CD4-positive, alpha-beta T cell treated with Interleukin-4 for 4 hours (primary cell): ENCODE results near the gene LMO3.

ENCODE experiments used
- DNase-seq: peaks from one replicate; pipeline ENCODE4 v3.0.0-alpha.2; 2020

Gene LMO3

DNA sequence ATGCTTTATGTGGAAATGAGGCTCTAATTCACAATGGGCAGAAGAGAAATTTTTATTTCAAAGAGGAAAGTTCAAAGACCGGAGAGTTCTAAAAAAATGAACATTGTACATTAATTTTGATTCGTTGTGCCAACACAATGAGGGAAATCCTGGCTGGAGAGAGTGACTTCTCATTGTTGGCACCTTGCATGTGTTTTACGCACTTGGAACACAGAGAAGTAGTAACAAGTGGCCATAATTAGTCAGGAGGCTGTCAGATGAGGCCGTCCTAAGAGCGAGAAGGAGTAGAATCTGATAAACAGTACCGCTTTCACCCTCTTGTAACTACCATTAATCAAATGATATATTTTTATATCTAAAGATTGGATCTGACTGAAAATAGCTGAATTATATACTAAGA, 6.9 kb downstream of the LMO3 start:
- no peak for DNase-seq

DNA sequence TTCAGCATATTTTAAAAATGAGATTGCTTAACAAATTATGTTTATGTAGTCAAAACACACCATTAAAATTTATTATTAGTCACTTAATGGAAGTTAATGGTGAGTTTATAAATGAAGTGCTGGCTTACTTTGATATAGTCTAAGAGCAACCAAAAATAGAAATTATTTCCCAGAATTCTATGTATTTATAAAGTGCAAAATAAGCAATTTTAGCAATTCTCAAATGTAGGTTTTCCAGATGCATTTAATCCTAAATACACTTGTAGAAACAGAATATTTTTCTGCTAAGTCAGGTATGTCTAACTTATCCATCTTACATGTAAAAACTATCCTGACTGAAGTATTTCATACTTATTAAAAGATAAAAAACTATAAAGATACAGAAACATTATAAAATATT, 11.2 kb downstream of the LMO3 start:
- DNase-seq: no peak

DNA sequence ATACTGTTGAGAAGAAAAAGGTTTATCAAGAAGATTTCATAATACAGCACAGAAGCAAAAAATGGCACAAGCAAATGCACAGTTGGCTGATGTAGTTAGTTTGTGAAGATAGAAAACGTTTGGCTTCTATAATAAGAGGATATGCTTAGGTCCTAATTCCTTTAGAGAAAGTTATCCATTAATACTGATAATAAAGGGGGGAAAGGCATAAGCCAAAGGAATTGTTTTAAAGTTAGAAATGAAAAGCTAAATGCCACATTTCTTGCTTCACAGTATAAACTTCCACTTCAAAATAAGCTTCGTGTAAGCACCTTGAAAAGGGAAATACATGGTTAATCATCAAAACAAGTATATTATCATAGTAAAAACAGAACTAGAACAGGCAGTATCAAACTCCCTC, 12.4 kb downstream of the LMO3 start:
- no peak for DNase-seq

DNA sequence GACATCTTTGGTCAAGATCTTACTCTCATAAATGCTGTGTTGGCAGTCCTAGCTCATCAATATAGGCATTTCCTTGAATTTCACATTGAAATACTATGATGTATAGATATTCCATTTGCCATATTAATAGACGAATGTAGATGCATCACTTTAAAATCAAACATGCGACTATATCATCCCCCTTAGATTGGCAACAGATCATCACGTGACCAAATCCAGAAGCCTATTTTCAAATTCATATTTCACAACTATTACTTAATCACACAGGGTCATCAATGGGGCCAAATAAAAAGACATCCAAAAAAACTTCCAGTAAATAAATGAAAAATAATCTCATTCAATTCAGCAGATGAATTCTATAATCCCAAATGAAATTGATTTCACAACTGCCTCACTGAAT, 15.3 kb downstream of the LMO3 start:
- DNase-seq: no peak

DNA sequence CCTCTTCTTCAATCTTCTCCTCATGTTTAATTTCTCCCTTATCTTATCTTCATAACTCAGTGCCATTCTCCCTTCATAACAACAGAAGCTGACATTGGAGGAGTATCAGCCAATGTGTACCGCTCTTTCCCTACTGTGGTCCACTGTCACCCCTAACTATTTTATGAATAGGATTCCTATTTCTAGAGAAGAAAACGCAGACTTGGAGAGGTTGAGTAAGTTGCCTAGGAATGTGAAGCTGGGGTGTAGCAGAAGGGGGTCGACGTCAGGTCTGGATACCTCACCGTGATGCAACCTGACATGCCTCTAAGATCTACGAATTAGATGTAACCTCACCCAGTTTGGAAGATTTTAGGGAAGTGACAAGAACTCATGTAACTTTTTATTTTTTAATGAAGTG, 17.1 kb downstream of the LMO3 start:
- no peak for DNase-seq

DNA sequence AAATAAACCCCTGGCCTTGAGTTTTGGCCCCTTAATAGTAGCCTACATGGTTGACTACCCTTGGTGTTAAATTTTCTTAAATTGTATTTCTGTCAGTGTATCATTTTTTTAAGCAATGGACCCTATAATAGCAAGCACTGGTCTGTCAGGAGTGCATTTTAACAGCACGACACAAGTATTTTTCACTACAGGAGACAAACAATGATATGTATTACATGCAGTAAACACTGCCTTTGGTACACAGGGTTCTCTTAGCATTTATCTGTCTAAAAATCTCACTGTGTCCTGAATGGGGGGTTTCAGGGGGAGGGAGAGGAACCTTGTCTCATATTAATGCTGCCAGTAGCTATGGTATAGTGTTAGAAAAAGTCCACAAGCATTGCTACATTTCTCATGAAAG, 18.4 kb downstream of the LMO3 start:
- no peak for DNase-seq

DNA sequence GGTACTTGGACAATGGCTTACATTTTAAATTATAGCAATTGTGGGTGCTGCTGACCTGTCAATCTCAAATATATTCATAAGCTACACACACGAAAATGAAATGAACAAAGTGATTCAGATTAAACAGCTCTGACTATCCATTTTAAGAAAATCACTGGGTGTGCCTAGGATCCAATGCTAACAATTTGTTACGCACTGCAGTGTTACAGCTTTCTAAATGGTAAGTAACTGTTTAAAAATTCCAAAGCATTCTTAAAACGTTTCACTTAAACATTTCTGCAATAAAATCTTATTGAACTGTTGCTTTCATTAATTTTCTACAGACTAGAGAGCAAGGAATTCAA, 18.9 kb downstream of the LMO3 start:
- DNase-seq: no peak

DNA sequence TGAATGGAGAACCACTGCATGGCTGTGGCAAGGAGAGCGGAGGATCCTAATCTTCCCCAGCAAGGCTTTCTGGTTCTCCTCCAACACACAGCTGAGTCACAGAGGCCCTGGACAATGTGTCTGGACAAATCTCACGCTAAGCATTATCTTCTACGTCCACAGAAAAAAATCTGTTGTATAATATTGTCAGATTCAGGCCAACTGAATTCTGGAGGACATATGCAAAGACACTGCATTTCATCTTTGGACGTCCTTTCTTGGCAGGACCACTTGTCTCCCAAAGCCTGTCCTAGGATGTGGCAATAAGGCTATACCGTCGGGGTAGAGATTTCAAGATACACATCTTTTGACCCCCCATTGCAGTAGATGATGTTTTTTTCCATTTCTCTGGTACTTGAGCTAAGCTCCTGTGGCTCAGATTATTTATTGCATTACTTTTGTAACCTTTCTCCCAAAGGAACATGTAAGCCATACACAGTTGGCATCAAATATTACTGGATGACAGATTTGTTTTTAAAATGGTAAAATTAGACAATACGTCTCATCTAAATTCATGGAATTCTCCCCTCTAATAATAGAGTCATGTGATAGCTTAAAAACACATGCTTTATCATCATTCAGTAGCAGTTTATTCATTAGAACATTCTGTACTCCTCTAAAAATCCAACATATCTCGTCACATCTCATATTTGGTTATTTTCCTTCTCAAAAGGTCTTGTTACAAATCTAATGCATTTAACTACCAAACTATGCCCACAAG, 19.4 kb downstream of the LMO3 start:
- DNase-seq: no peak

DNA sequence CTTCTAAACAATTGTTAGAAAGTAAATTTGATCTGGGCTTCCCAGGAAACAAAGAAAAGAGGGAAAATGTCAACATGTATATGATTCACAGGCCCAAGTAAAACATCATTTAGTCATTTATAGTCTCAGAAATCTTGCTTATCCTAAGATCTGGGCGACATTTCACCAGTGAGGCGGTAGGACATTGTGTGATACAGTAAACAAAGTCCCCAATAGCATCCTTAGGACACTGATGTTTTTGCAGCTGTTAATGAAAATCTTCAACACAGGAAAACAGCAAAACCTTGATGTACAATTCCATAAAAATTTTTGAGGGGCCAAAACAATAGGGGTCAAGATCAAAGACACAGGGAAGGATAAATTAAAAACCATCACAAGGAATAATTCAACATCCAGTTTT, 20.2 kb downstream of the LMO3 start:
- no peak for DNase-seq

DNA sequence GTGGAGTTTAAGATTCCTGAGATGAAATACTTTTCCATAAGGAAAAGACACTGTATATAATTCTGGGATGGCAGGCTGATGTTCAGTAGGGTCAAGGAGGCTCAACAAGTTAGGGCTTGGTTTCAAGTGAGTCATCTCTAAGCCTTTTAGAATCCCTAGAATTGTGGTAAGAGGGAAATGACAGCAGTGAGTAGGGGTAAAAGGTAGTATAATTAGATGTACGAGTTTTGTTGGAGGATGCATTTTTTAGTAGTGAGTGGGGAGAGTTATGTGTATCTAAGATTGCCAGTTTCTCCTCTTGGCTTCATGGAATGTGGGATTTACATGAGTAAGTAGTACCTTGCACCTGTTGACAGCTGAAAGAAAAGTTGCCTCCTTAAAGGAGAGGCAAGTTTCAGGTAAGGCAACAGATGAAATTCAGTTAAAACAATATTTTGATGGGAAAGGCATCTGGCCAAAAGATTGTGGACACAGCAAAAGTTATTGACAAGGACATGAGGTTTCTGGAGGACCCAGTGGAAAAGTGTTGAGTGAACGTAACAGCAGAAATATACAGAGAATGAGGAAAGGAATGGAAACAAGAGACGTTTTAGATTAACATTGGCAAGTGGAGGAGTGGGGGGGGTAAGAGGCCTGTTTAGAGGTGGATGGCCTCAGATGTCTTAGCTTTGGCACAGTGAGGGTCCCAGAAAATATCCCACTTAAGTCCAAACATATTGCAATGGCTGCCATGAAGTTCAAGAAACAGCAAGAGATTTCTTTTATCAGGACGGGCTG, 21.8 kb downstream of the LMO3 start:
- no peak for DNase-seq

DNA sequence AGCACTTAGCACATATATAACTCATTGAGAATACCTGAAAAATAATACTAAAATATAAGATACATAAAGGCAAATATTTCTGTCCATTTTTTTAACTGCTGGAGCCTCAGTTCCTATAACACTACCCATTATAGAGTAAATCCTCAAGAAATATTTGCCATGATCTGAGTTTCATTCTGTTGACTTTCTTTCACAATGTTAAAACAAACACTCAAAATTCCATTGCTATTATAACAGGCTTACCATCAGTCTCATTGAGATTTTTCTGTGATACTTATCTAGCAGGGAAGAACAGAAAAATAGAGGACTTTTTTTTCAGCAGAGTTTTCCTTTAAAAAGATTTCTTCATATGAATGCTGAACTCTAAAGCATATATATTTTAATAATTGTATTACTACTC, 24.5 kb downstream of the LMO3 start:
- DNase-seq: no peak

DNA sequence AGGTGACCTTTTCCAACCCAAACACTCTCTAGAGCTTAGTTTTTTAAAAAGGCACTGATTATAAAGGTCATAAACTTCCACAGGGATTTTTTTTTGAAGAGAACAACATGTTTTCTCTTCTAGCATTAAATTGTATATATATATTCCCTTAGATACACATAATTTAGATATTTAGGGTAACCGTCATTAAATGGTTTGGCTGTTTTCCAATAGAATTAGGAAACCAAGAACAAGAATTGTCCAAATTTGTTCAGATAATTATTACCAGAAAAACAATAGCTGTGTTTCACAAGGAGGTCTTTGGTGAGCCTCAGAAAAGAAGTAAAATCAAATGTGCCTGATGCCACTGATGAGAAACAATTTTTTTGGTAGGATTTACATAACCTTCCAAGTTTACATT, 26.9 kb downstream of the LMO3 start:
- DNase-seq: no peak

DNA sequence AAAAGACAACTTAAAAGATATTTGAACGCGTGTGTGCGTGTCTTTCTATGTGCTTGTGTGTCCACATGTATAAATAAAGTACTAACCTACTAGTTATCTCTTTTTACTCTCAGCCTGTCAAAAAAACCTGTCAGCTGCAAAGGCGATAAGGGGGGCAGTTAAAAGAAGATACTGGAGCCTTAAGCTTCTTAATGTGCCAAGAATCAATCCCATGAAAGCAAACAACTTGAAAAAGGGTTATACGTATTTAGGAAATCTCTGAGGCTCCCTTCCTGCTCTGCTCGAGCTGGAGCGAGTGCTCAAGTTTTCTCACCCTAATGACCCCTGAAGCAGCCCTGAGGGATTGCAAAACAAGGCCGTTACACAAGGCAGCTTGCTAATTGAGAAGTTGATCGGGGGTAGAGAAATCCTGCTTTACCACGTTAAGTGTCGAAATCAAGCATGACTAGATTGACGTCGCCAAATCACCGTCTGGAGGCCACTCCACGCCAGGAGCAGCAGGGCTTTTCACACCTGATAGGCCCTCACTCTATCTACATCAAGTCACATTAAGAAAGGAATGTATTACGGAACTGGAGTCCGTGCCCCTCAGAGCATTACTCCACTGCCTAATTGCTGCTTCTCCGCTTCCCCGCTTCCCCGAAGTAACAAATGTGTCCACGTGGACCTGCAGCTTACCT, 32.4 kb downstream of the LMO3 start:
- DNase-seq: no peak

DNA sequence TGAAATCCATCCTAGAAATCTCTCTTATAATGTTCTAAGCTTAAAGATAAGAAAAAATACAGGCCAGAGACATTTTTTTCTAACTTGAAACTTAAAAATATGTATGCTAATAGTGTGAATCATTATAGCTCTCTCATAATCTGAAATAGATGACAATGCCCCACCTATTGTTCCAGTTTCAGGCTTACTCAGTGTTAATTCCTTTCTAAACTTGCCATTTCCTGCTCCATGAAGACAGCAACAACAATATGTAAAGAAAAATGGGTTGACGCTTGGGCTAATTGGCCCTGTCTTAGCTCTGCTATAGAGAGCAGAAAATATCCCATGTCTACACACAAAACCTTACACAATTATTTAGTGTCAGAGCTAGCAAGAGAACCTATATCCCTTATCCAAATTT, 37.1 kb downstream of the LMO3 start:
- DNase-seq: no peak

DNA sequence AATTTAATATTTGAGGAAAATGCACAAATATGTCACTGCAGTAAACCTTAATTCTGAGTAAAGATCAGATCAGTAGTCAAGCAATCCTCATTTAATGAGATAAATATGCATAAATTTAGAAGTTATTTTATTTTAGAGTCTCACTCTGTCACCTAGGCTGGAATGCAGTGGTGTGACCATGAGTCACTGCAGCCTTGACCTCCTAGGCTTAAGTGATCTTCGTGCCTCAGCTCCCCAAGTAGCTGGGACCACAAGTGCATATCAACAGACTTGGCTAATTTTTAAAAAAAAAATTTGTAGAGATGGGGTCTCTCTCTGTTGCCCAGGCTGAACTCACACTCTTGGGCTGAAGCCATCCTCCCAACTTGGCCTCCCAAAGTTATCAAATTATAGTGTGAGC, 41.3 kb downstream of the LMO3 start:
- no peak for DNase-seq

DNA sequence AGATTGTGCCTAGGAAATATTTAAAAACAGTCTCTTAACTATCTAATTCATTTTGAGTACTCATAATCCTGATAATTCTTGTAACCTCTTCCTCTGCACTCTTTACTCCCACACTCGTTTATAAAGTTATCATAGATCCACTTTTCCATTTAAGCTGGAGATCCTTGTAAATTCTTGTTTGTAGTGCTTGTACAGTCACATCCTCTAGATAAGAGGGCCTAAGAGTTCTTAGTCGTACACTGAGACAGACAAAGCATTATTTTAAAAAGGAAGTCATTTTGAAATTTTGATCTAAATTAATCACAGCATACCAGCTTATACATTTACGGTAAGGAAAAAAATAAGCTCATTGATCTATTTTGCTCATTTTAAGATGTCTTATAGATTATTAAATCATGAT, 42.5 kb downstream of the LMO3 start:
- DNase-seq: no peak

DNA sequence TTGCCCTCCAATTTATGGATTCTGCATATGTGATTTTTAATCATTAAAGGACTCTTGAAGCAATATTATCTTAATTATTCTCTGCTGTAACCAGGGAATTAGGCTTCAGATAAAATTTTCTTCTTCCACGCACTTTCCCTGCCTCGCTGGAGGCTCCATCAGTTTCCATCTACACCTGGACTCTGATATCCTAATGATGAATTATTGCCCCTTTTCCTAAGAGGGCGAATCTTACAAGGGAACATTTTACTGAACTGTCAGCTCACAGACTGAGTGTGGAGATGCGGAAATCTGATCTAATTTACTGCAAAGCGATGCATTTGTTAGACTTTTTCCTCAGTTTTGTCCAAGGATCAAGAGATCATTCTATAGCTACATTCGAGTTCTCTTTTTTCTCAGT, 43.0 kb downstream of the LMO3 start:
- no peak for DNase-seq

DNA sequence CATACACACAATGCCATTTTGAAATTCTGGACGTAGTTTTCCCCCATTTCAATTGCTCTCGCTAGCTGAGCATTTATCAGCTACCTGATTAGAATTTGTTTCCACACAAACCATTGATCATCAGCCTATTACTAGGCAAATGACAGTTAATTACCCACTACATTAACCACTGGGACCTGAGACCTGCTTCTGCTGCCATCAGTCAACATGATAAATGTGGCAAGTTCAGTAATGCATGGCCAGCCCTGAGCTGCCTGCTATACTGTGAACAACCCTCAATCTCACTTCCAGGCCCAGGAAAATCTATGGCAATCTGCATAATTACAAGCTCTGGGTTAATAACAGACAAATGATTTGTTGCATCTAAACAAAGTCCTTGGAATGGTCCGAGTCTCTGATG, 43.5 kb downstream of the LMO3 start:
- DNase-seq: no peak

DNA sequence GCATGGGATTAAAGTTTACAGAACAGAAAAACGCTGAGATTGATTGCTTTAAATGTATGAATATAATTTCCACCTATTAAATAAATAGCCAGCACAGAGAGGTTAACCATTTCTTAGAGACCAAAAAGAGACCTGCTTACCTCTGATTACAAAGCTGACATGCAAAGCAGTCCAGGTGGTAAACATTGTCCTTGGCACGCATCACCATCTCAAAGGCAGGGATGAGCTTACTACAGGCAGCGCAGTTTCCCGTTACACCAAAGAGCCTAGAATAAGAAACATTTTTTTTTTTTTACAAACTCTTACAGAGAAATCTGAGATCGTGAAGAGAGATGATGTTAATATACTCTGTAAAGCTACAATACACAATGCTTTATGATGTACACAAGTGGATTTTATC, 45.7 kb downstream of the LMO3 start:
- DNase-seq: no peak

DNA sequence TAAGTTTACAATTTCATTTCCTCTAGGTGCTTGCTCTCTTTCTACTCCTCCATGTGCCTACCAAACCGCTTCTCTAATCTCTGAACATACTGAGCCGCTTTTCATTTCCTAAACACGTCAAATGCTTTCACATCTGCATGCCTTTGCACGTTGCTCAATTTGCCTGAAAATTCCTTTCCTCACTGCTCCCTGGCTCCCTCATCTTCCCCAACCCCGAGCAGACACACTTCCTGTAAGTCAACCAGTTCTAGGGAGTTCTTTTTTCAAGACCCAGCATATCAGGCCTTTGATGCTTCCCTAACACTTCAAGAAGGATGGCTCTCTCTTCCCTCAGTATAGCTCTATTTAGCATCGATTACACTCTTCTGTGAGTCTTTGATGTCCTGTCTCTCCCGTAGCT, 50.3 kb downstream of the LMO3 start:
- no peak for DNase-seq

DNA sequence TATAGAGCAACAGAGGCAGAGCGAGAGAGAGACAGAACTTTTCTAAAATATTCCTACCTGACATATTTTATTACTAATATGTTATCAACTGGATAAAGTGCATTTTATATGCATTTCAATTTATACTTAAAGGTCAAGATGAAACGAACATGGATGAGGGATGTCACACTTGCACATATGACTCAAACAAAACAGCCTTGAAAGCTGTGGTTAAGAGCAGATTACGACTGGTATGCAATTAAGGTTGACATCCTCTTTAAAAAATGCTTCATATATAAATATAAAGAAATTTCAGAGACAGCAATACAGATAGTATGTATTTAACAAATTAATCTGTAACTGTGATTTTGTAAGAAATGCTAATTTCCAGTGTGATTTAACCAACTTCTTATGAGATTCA, 52.5 kb downstream of the LMO3 start:
- no peak for DNase-seq

DNA sequence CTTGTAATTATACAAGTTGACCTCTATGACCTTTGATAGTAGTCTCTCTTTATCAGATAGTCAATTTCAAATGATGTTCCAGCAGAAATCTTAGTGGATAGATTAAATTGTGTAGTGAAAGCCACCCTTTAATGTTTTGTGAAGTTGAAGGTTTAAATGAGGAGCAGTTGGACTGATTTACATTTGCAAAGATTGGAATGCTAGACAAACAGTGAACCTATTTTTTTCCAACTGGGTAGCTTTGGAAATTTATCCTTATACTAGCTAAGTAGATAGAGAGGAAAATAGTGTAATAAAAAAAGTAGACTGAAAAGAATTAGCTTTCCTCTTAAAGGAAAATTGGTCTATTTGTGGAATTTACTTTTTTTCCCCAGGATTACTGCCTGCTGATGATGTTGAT, 53.7 kb downstream of the LMO3 start:
- DNase-seq: no peak

DNA sequence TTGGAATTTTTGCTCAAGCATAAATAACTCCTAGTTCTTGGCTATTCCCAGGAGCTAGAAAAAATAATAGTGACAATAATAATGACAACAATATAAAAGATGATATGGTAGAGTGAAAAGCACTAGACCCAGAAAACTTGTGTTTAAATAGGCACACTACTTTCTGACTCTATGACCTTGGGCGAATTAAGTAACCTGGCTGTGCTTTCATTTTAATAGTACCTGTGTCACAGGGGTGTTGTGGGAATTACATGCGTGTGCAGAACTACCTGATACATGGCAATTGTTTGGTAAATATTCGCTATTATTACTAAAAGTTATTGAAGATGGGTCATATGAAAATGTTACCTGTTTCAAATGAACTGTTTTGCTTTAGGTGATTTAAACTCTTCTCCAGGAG, 60.1 kb downstream of the LMO3 start:
- DNase-seq: no peak

DNA sequence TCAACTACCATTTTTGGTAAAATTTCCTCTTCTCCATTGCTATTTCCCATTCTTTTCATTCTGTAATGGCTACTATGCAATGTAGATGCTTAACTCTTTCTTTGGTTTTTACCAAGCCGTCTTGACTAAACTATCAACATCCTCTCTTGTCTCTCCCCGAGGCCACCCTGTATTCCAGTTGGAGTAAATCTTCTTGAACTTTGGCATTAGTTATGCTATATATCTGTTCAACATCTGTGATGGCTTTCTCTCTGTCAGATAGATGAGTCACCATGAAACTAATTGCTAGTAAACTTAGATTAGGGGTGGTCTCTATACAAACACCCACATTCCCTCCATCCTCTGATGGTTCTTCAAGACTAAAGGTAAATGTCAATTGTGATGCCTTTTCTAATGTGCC, 63.4 kb downstream of the LMO3 start:
- DNase-seq: no peak
